Epithelial cell of proximal tubule (primary cell): ENCODE data around the gene CD44. TPM values are rescaled to one million over a fixed set of nuclear protein-coding genes. Genes with fewer than 3 reads are reported as not detected.

Experiments
- DNase-seq: peaks from one replicate; pipeline ENCODE4 v3.0.0-alpha.2; 2011; ENCODE audit warnings: low read depth
- H3K4me3 ChIP-seq: 2 replicates; pipeline ENCODE4 v1.5.1; 2011; ENCODE audit warnings: low read depth, mild to moderate bottlenecking, low read length
- CTCF ChIP-seq: conservative IDR thresholded peaks from 2 replicates; pipeline ENCODE4 v1.5.1; 2012; ENCODE audit warnings: low read depth, mild to moderate bottlenecking, low read length
- total RNA-seq: library from RNA; depleted of rRNA; stranded (reverse); fragments of >200 nt; gene quantifications from 2 replicates; pipeline ENCODE4 v1.2.3, GENCODE V29; 2015

The CD44 gene
- total RNA-seq, 1 donor from 2014 or later: 296 TPM

GRCh38 chr11:35099278-35100012 is 39.5 kb upstream of the CD44 start:
- no peak for TF ChIP-seq CTCF
- DNase-seq: no peak
- H3K4me3 ChIP-seq: no peak overlapping the region

- TF ChIP-seq CTCF: no peak
- H3K4me3 ChIP-seq: no peak overlapping the region
- no peak for DNase-seq
Observed at GRCh38 chr11:35100013-35100383, 39.0 kb upstream of the CD44 start.

GRCh38 chr11:35101223-35101622 is 37.7 kb upstream of the CD44 start:
- no peak for TF ChIP-seq CTCF
- no peak for DNase-seq
- H3K4me3 ChIP-seq: no peak overlapping the region

GRCh38 chr11:35102267-35102666 is 36.7 kb upstream of the CD44 start:
- no peak overlapping the region for H3K4me3 ChIP-seq
- DNase-seq: no peak
- no peak for TF ChIP-seq CTCF

GRCh38 chr11:35103366-35104208 is 35.4 kb upstream of the CD44 start:
- no peak overlapping the region for H3K4me3 ChIP-seq
- TF ChIP-seq CTCF: no peak
- no peak for DNase-seq

- TF ChIP-seq CTCF: no peak
- DNase-seq: no peak
- H3K4me3 ChIP-seq: no peak overlapping the region
Observed at GRCh38 chr11:35104655-35105054, 34.3 kb upstream of the CD44 start.
